ENCODE results near the gene SPON1.
"Not testable (repeated sequence)": the region's sequence is repeated elsewhere in the genome, so short reads cannot be mapped to it uniquely, and the experiment has no call there.

The SPON1 gene

GRCh38 chr11:14273895-14274294 lies 311.4 kb downstream of the SPON1 start:
- no peak overlapping the region for H3K27ac ChIP-seq
- no peak for TF ChIP-seq CTCF (IDR thresholded peaks at IDR 0.05)
- no peak for TF ChIP-seq ZFX (IDR thresholded peaks at IDR 0.05; ENCODE audit: borderline replicate concordance)

- TF ChIP-seq ZFX (IDR thresholded peaks at IDR 0.05; ENCODE audit: borderline replicate concordance) (no peak), CTCF (IDR thresholded peaks at IDR 0.05) (no peak)
- no peak overlapping the region for H3K27ac ChIP-seq
These were observed 312.6 kb downstream of the SPON1 start for GRCh38 chr11:14275076-14275475.

- not testable (repeated sequence) for H3K27ac ChIP-seq
These were observed 316.3 kb downstream of the SPON1 start for GRCh38 chr11:14278869-14279268.

GRCh38 chr11:14288189-14288935 lies 325.8 kb downstream of the SPON1 start:
- TF ChIP-seq ZFX (IDR thresholded peaks at IDR 0.05; ENCODE audit: borderline replicate concordance): no peak
- TF ChIP-seq CTCF (IDR thresholded peaks at IDR 0.05): no peak
- no peak overlapping the region for H3K27ac ChIP-seq

- no peak for TF ChIP-seq ZFX (IDR thresholded peaks at IDR 0.05; ENCODE audit: borderline replicate concordance)
- no peak for TF ChIP-seq CTCF (IDR thresholded peaks at IDR 0.05)
- no peak overlapping the region for H3K27ac ChIP-seq
These were observed 327.9 kb downstream of the SPON1 start for GRCh38 chr11:14290422-14290821.

- TF ChIP-seq ZFX (IDR thresholded peaks at IDR 0.05; ENCODE audit: borderline replicate concordance) (no peak), CTCF (IDR thresholded peaks at IDR 0.05) (no peak)
- no peak overlapping the region for H3K27ac ChIP-seq
These were observed 337.4 kb downstream of the SPON1 start for GRCh38 chr11:14299921-14300320.

GRCh38 chr11:14300661-14301304 lies 338.3 kb downstream of the SPON1 start:
- TF ChIP-seq CTCF (IDR thresholded peaks at IDR 0.05) (peak; percentile 79), ZFX (IDR thresholded peaks at IDR 0.05; ENCODE audit: borderline replicate concordance) (no peak)
- no peak overlapping the region for H3K27ac ChIP-seq
